ENCODE data around the gene TMEM132C. TPM values are rescaled to one million over a fixed set of nuclear protein-coding genes. Genes with fewer than 3 reads are reported as not detected.

TMEM132C gene
- total and polyA plus RNA-seq, 2 experiments from 2014 or later: not detected

GRCh38 chr12:128418944-128419343, 152.0 kb downstream of the TMEM132C start:
- Histone ChIP-seq H2AFZ (no peak overlapping the region), H4K20me1 (replicated peaks; ENCODE audit: insufficient read depth) (no peaks in the 10 kb centered on the region), H3K4me3 (no peak overlapping the region), H3K4me2 (no peak overlapping the region), H3K9me2 (ENCODE audit: insufficient read depth) (no peaks in the 10 kb centered on the region), H3F3A (replicated peaks; ENCODE audit: low read depth) (no peaks in the 10 kb centered on the region), H3K27me3 (ENCODE audit: insufficient read depth) (no peaks in the 10 kb centered on the region), H3K27ac (ENCODE audit: low read depth) (no peak overlapping the region), H3K79me2 (replicated peaks; ENCODE audit: insufficient read depth) (no peaks in the 10 kb centered on the region), H3K36me3 (ENCODE audit: insufficient read depth) (no peaks in the 10 kb centered on the region; the same call in 1 of the 2 replicates), H3K4me1 (ENCODE audit: insufficient read depth) (no peaks in the 10 kb centered on the region)
- Mint-ChIP-seq H3K27ac (no peak overlapping the region), H3K4me1 (no peaks in the 10 kb centered on the region), H3K27me3 (ENCODE audit: insufficient read depth, low read depth, poor library complexity) (peaks cover 3% of the 10 kb centered on the region), H3K36me3 (ENCODE audit: low read depth) (peaks cover 32% of the 10 kb centered on the region), H3K9me3 (peaks cover 97% of the 10 kb centered on the region), H3K4me3 (no peak overlapping the region)
- TF ChIP-seq ZNF331 (CRISPR knock-in tag; IDR thresholded peaks at IDR 0.05; ENCODE audit: low read depth): no peak
- no peak for TF ChIP-seq STAT1 (IDR thresholded peaks at IDR 0.05; ENCODE audit: unreplicated experiment)
- TF ChIP-seq CREB1 (CRISPR knock-in tag; IDR thresholded peaks at IDR 0.05; ENCODE audit: low read depth): no peak
- no peak for TF ChIP-seq EZH2phosphoT487 (IDR thresholded peaks at IDR 0.05; ENCODE audit: unreplicated experiment)
- TF ChIP-seq JUNB (IDR thresholded peaks at IDR 0.05; ENCODE audit: unreplicated experiment): no peak
- no peak for TF ChIP-seq CTCF (conservative IDR thresholded peaks at IDR 0.05; ENCODE audit: low read depth in 2 of 2)
- DNase-seq (ENCODE audit: low spot score) (no peak), ATAC-seq (no peak)

GRCh38 chr12:128420163-128420562, 153.2 kb downstream of the TMEM132C start:
- H3K9me2 ChIP-seq (ENCODE audit: insufficient read depth): no peaks in the 10 kb centered on the region
- H3K79me2 ChIP-seq (replicated peaks; ENCODE audit: insufficient read depth): no peaks in the 10 kb centered on the region
- no peak overlapping the region for H3K4me2 ChIP-seq
- ATAC-seq (no peak), DNase-seq (ENCODE audit: low spot score) (no peak)
- no peaks in the 10 kb centered on the region; the same call in 1 of the 2 replicates for H3K36me3 ChIP-seq (ENCODE audit: insufficient read depth)
- H3K4me1 ChIP-seq (ENCODE audit: insufficient read depth): no peaks in the 10 kb centered on the region
- H3K27ac ChIP-seq (ENCODE audit: low read depth): no peak overlapping the region
- H3F3A ChIP-seq (replicated peaks; ENCODE audit: low read depth): no peaks in the 10 kb centered on the region
- H3K27me3 Mint-ChIP-seq (ENCODE audit: insufficient read depth, low read depth, poor library complexity): peaks cover 3% of the 10 kb centered on the region
- no peak overlapping the region for H3K27ac Mint-ChIP-seq
- H3K36me3 Mint-ChIP-seq (ENCODE audit: low read depth): peaks cover 34% of the 10 kb centered on the region
- H3K27me3 ChIP-seq (ENCODE audit: insufficient read depth): no peaks in the 10 kb centered on the region
- H2AFZ ChIP-seq: no peak overlapping the region
- H3K4me3 Mint-ChIP-seq: no peak overlapping the region
- no peaks in the 10 kb centered on the region for H3K4me1 Mint-ChIP-seq
- H3K9me3 Mint-ChIP-seq: peaks cover 97% of the 10 kb centered on the region
- H4K20me1 ChIP-seq (replicated peaks; ENCODE audit: insufficient read depth): no peaks in the 10 kb centered on the region
- no peak overlapping the region for H3K4me3 ChIP-seq
- TF ChIP-seq STAT1 (IDR thresholded peaks at IDR 0.05; ENCODE audit: unreplicated experiment) (no peak), EZH2 (IDR thresholded peaks at IDR 0.05; ENCODE audit: low read depth, unreplicated experiment) (no peak), REST (IDR thresholded peaks at IDR 0.05; ENCODE audit: unreplicated experiment) (no peak), ZNF331 (CRISPR knock-in tag; IDR thresholded peaks at IDR 0.05; ENCODE audit: low read depth) (no peak), CREB1 (CRISPR knock-in tag; IDR thresholded peaks at IDR 0.05; ENCODE audit: low read depth) (no peak), CTCF (conservative IDR thresholded peaks at IDR 0.05; ENCODE audit: low read depth in 2 of 2) (no peak), ZNF114 (CRISPR knock-in tag; IDR thresholded peaks at IDR 0.05) (no peak)

All from GM23338 (cell line).